HEK293T (cell line): ENCODE results near the gene ART1.

Source experiments
- CTCF ChIA-PET: fragments of 350-600 bp; formaldehyde crosslinking; extraction: SDS; loops from one replicate; lab custom pipeline; 2021; ENCODE audit warnings: antibody characterized with exemption, inconsistent platforms; lab: Yijun Ruan, JAX
- POLR2A ChIA-PET: fragments of 350-600 bp; formaldehyde crosslinking; extraction: SDS; loops from one replicate; lab custom pipeline; 2020; ENCODE audit warnings: antibody characterized with exemption, inconsistent platforms; lab: Yijun Ruan, JAX
- DNase-seq: peaks from one replicate; pipeline ENCODE4 v3.0.0; 2012; ENCODE audit warnings: mixed read lengths; ENCODE audit errors: extremely low spot score
- ARNT ChIP-seq: fragments of 450-650 bp; IDR thresholded peaks from 2 replicates; pipeline ENCODE4 v1.6.1; 2017; ENCODE audit warnings: mild to moderate bottlenecking
- BHLHE40 ChIP-seq: fragments of 450-650 bp; IDR thresholded peaks from 2 replicates; pipeline ENCODE4 v1.6.1; 2016; ENCODE audit warnings: mild to moderate bottlenecking, moderate library complexity, borderline replicate concordance
- CTBP1 ChIP-seq: fragments of 450-650 bp; IDR thresholded peaks from 2 replicates; pipeline ENCODE4 v1.6.1; 2016; ENCODE audit warnings: borderline replicate concordance
- ELF4 ChIP-seq: fragments of 450-650 bp; IDR thresholded peaks from 2 replicates; pipeline ENCODE4 v1.6.1; 2017; ENCODE audit warnings: antibody characterized with exemption
- FOXA1 ChIP-seq: fragments of 450-650 bp; IDR thresholded peaks from 2 replicates; pipeline ENCODE4 v1.6.1; 2016; ENCODE audit warnings: mild to moderate bottlenecking
- FOXK2 ChIP-seq: fragments of 450-650 bp; IDR thresholded peaks from 2 replicates; pipeline ENCODE4 v1.6.1; 2016; ENCODE audit warnings: mild to moderate bottlenecking
- FOXM1 ChIP-seq: fragments of 450-650 bp; IDR thresholded peaks from 2 replicates; pipeline ENCODE4 v1.6.1; 2017; ENCODE audit warnings: mild to moderate bottlenecking, borderline replicate concordance
- HDGF ChIP-seq: fragments of 450-650 bp; IDR thresholded peaks from 2 replicates; pipeline ENCODE4 v1.6.1; 2017; ENCODE audit warnings: antibody characterized with exemption, borderline replicate concordance
- L3MBTL2 ChIP-seq: fragments of 450-650 bp; conservative IDR thresholded peaks from 2 replicates; pipeline ENCODE4 v1.6.1; 2016; ENCODE audit warnings: mild to moderate bottlenecking
- LEF1 ChIP-seq: fragments of 450-650 bp; IDR thresholded peaks from 2 replicates; pipeline ENCODE4 v1.6.1; 2017; ENCODE audit warnings: mild to moderate bottlenecking, borderline replicate concordance
- NFRKB ChIP-seq: fragments of 450-650 bp; IDR thresholded peaks from 2 replicates; pipeline ENCODE4 v1.6.1; 2016; ENCODE audit warnings: mild to moderate bottlenecking, moderate library complexity
- SP1 ChIP-seq: fragments of 450-650 bp; IDR thresholded peaks from 2 replicates; pipeline ENCODE4 v1.6.1; 2017
- SUZ12 ChIP-seq: fragments of 450-650 bp; IDR thresholded peaks from 2 replicates; pipeline ENCODE4 v1.6.1; 2016; ENCODE audit warnings: mild to moderate bottlenecking
- TARDBP ChIP-seq: fragments of 450-650 bp; IDR thresholded peaks from 2 replicates; pipeline ENCODE4 v1.6.1; 2016
- ZNF384 ChIP-seq: fragments of 450-650 bp; IDR thresholded peaks from 2 replicates; pipeline ENCODE4 v1.6.1; 2016
- TF ChIP-seq, protein P1 (sequence below): fragments of 450-650 bp; IDR thresholded peaks from 2 replicates; pipeline ENCODE4 v1.6.1; 2016

Gene ART1

DNA sequence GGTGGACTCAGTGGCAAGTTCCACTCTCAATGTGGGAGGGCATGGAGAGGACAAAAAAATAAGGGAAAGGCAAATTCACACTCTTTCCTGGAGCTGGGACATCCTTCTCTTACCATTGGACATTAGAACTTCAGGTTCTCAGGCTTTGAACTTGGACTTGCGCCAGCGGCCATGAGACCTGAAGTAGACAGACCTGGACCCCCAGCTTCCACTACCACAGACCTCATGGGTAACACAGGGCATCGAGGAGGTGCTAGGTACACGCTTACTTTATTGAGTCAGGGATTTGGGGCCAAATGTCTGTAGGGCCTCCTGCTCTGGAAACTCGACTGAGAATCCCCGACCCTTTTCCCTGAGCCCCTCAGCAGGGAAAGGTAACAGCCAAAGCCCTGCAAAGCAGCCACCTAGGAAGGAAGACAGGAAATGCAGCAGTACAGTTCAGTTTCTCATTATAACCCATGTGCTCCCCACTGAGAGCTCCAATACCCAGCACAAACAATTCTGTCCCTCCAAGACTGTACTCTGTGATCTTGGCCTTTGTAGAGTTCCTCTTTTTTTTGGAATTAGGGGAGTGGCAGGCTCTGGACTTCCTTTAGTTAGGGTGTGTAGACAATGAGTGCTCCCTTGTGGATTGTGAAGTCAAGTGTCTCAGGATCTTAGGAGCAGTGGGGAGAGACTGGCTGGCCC lies 20.6 kb downstream of the ART1 start:
- TF ChIP-seq SP1: no peak
- TF ChIP-seq CTBP1: no peak
- TF ChIP-seq L3MBTL2: no peak
- TF ChIP-seq FOXA1: no peak
- no peak for TF ChIP-seq SUZ12
- no peak for TF ChIP-seq BHLHE40
- TF ChIP-seq ZNF384: no peak
- TF ChIP-seq HDGF: no peak
- TF ChIP-seq NFRKB: no peak
- TF ChIP-seq LEF1: no peak
- TF ChIP-seq ELF4: no peak
- no peak for TF ChIP-seq ARNT
- ChIA-PET POLR2A (no interaction called here), CTCF (interaction anchor here (0.6 kb wide), 1 partner anchor 110 kb away, joined by 4 read pairs; no protein-coding TSS in a partner anchor)
- no peak for DNase-seq

DNA sequence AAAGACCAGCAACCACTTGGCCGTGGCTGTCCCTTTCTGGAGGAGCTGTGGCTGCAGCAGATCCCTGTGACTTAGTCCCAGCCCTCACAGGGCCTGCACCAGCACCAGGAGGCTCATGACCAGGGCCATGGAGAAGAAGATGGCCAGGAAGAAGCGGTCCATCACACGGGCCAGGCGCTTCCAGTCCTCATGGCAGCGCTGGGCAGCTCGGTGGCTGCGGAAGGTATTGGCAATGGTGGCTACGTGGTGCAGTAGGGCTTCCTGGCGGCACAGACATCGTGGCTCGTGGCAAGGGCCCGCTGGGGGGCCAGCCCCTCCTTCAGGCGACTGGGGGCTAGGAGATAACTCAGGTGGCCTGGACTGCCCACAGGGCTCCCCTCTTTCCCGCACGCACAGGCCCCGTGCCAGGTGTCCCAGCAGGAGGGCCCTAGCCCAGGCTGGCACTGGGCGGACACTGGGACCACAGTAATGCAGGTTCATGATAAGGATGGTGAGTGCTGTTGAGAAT lies 21.1 kb downstream of the ART1 start:
- POLR2A ChIA-PET: no interaction called here
- CTCF ChIA-PET: interaction anchor here (0.6 kb wide), 1 partner anchor 109 kb away, joined by 4 read pairs; no protein-coding TSS in a partner anchor
- DNase-seq: no peak
- TF ChIP-seq FOXM1 (no peak), ARNT (no peak), SP1 (no peak), BHLHE40 (no peak), HDGF (no peak), ELF4 (no peak), ZNF384 (no peak), FOXK2 (no peak), LEF1 (no peak), FOXA1 (no peak), CTBP1 (no peak), L3MBTL2 (no peak), SUZ12 (no peak), TARDBP (no peak), NFRKB (no peak)
- TF ChIP-seq, protein P1, sequence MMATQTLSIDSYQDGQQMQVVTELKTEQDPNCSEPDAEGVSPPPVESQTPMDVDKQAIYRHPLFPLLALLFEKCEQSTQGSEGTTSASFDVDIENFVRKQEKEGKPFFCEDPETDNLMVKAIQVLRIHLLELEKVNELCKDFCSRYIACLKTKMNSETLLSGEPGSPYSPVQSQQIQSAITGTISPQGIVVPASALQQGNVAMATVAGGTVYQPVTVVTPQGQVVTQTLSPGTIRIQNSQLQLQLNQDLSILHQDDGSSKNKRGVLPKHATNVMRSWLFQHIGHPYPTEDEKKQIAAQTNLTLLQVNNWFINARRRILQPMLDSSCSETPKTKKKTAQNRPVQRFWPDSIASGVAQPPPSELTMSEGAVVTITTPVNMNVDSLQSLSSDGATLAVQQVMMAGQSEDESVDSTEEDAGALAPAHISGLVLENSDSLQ: no peak

DNA sequence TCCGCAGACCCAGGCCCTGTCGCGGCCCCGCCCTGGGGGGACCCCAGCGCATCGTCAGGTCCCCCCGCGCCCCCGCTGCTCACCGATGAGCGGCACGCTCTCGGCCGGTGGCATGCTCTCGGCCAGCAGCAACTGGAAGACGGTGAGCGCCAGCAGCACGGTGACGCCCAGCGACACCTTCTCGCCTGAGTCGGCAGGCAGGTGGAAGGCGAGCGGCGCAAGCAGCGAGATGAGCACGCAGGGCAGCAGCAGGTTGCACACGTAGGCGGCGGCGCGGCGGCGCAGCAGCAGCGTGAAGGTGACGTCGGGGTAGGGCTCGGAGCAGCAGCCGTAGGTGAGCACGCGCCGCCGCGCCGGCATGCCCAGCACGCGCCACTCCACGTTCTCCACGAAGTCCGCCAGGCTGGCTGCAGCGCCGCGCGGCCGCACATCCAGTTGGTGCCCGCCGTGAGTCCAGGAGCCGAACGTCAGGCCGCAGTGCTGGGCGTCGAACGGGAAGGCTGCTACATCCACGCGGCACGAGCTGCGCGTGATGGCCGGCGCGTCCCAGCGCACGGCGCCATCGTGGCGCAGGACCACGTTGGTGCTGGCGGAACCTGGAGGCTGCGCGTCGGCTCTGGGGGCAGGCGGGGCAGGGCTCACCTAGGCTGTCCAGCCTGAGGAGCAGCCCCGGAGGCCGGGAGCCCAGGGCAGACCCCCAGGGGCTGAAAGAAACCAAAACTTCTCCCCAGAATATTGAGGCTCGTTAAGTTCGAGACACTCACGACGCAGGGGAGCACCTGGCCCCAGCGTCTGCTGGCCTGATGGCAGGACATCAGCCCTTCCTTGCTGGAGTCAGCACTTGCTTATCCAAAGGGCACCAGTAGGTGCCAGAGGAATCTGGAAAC lies 22.5 kb downstream of the ART1 start:
- ChIA-PET POLR2A (no interaction called here), CTCF (no interaction called here)
- DNase-seq: no peak
- TF ChIP-seq SP1 (no peak), NFRKB (no peak), ELF4 (no peak), TARDBP (no peak), BHLHE40 (no peak), SUZ12 (no peak), FOXM1 (no peak), L3MBTL2 (no peak), HDGF (no peak), CTBP1 (no peak), ZNF384 (no peak), ARNT (no peak)
- TF ChIP-seq, protein P1: no peak

DNA sequence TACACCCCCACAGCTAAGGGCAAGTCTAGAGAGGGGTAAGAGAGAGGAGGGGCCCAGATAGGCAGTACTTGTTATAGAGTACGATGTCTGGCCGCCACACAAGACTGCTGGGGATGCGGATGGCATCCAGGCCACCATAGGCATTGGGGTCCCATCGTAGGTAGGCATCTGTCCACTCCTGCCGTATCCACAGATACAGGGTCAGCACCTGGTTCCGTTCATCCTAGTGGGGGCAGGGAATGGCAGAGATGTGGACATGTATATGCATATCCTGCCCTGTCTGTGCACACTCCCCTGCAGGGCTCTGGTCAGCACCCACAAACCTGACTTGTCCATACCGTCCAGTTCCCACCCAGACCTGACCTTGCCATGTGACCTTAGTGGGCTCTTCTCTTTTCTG lies 24.2 kb downstream of the ART1 start:
- ChIA-PET POLR2A (no interaction called here), CTCF (no interaction called here)
- DNase-seq: no peak
- TF ChIP-seq TARDBP (no peak), FOXK2 (no peak), LEF1 (no peak), FOXA1 (no peak), ARNT (no peak), ELF4 (no peak)

DNA sequence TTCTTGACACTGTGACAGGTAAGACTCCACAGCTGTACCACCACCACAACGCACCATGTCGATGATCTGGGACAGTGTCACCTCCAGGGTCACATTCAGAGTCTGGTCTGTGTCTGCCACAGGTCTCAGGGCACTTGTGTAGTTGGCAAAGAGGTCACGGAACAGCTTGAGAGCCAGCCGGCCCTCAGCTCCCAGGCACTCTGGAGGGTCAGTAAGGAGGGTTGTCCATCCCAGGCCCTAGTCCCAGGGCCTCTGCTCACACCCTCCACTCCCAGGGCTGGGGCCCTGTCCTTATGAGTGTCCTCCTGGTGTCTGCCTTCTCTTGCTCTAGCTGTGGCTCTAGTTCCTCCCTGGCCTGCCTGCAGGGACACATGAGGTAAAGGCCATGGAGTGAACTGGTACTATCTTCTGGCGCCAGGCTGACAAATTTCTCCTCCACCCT lies 24.8 kb downstream of the ART1 start:
- CTCF ChIA-PET: no interaction called here
- POLR2A ChIA-PET: no interaction called here
- no peak for DNase-seq
- TF ChIP-seq FOXA1 (no peak), FOXM1 (no peak), HDGF (no peak), TARDBP (no peak), L3MBTL2 (no peak), ARNT (no peak)
- TF ChIP-seq, protein P1: no peak
